HepG2 (cell line): ENCODE measurements around the gene ZC3H8. TPM values are rescaled to one million over a fixed set of nuclear protein-coding genes. Genes with fewer than 3 reads are reported as not detected.

Experiments used
- ATAC-seq: fragments of 200-7000 bp; cut with Tn5 transposase; 3 replicates; pipeline ENCODE4 v1.9.1; 2020; ENCODE audit warnings: mild to moderate bottlenecking, moderate library complexity
- BruUV-seq: library from RNA; stranded (reverse); fragments of 400-500 nt; replicated peaks from 2 replicates; lab custom pipeline; 2021; lab: Mats Ljungman, UMichigan
- CTCF ChIA-PET: fragments of 300-600 bp; formaldehyde crosslinking; extraction: SDS; loops from one replicate; lab custom pipeline; 2021; ENCODE audit warnings: low total read pairs, inconsistent platforms, low intra/inter-chr PET ratio; lab: Yijun Ruan, JAX
- POLR2A ChIA-PET: fragments of 350-600 bp; sonication (Branson Sonifier 250); formaldehyde crosslinking; loops from one replicate; lab custom pipeline; 2020; ENCODE audit warnings: antibody characterized with exemption, inconsistent platforms; lab: Yijun Ruan, JAX
- DNase-seq: peaks from one replicate; pipeline ENCODE4 v3.0.0-alpha.2; 2015; ENCODE audit warnings: low spot score
- FAIRE-seq: peaks from 3 replicates; lab custom pipeline; 2011; peaks lifted over from hg19 to GRCh38; lab: Jason Lieb, UNC
- H2AFZ ChIP-seq: one replicate; pipeline ENCODE4 v1.6.1; 2011; ENCODE audit warnings: low read length, inconsistent platforms
- H3K27ac ChIP-seq: fragments of 300-600 bp; 3 replicates; pipeline ENCODE4 v1.8.0; 2011; ENCODE audit warnings: mixed run types, mild to moderate bottlenecking, mixed read lengths, low read length, inconsistent platforms; ENCODE audit not compliant: insufficient read depth; ENCODE audit errors: extremely low read length
- H3K27me3 ChIP-seq, 2 experiments: fragments of 200-600 bp in 1 of 2; 2 replicates in 1 of 2; 3 replicates in 1 of 2; pipeline versions ENCODE4 v1.6.0 to v1.8.0; 2011; ENCODE audit warnings: low read length in 2 of 2, mild to moderate bottlenecking in 2 of 2, moderate library complexity in 2 of 2, inconsistent platforms in 1 of 2; ENCODE audit not compliant: insufficient read depth in 2 of 2, control insufficient read depth in 1 of 2
- H3K36me3 ChIP-seq, 2 experiments: fragments of 200-600 bp in 1 of 2; replicated peaks in 1 of 2; 2 replicates in 1 of 2; 3 replicates in 1 of 2; pipeline versions ENCODE4 v1.5.1 to v1.8.0; 2011; ENCODE audit warnings: low read length in 2 of 2, inconsistent platforms in 1 of 2; ENCODE audit not compliant: insufficient read depth in 2 of 2, control insufficient read depth in 1 of 2
- H3K4me1 ChIP-seq: 2 replicates; pipeline ENCODE4 v1.5.1; 2012; ENCODE audit warnings: low read length, inconsistent platforms; ENCODE audit not compliant: insufficient read depth
- H3K4me2 ChIP-seq: 2 replicates; pipeline ENCODE4 v1.6.0; 2011; ENCODE audit warnings: low read depth, low read length, inconsistent platforms
- H3K4me3 ChIP-seq, 3 experiments: fragments of 200-600 bp in 1 of 3; sonication (generic), shearing (Covaris generic) in 1 of 3; replicated peaks in 1 of 3; 2 replicates each; pipeline ENCODE4 v1.5.1; 2011 to 2016; ENCODE audit warnings: low read length in 3 of 3, inconsistent platforms in 2 of 3, low read depth in 2 of 3, mild to moderate bottlenecking in 2 of 3, control low read depth in 1 of 3, mixed read lengths in 1 of 3; ENCODE audit not compliant: insufficient read depth in 1 of 3
- H3K79me2 ChIP-seq: one replicate; pipeline ENCODE4 v1.6.1; 2011; ENCODE audit warnings: low read length, inconsistent platforms; ENCODE audit not compliant: insufficient read depth
- H3K9ac ChIP-seq: 2 replicates; pipeline ENCODE4 v1.6.0; 2011; ENCODE audit warnings: mild to moderate bottlenecking, low read depth, low read length, inconsistent platforms; ENCODE audit not compliant: insufficient read depth
- H3K9me3 ChIP-seq: 2 replicates; pipeline ENCODE4 v1.5.1; 2012; ENCODE audit warnings: mild to moderate bottlenecking, low read length
- H4K20me1 ChIP-seq: 2 replicates; pipeline ENCODE4 v1.6.0; 2011; ENCODE audit warnings: inconsistent platforms, mild to moderate bottlenecking, low read length, moderate library complexity; ENCODE audit not compliant: insufficient read depth
- CBX5 ChIP-seq: sonication (generic); formaldehyde crosslinking; IDR thresholded peaks from 2 replicates; pipeline ENCODE4 v1.4.0; 2020; ENCODE audit warnings: missing genetic modification reagents, borderline replicate concordance
- ISL2 ChIP-seq: sonication (generic); formaldehyde crosslinking; IDR thresholded peaks from 2 replicates; pipeline ENCODE4 v1.5.0; 2020; ENCODE audit warnings: missing genetic modification reagents
- MZF1 ChIP-seq: sonication (generic); formaldehyde crosslinking; IDR thresholded peaks from 2 replicates; pipeline ENCODE4 v1.8.1; 2023; ENCODE audit warnings: mild to moderate bottlenecking, missing genetic modification reagents, borderline replicate concordance
- SALL1 ChIP-seq: sonication (generic); formaldehyde crosslinking; IDR thresholded peaks from 2 replicates; pipeline ENCODE4 v1.8.0; 2022; ENCODE audit warnings: mild to moderate bottlenecking, missing genetic modification reagents
- ZNF7 ChIP-seq: IDR thresholded peaks from 2 replicates; pipeline ENCODE4 v1.6.1; 2016; ENCODE audit warnings: missing biosample characterization, missing genetic modification reagents
- ZNF766 ChIP-seq: sonication (generic); formaldehyde crosslinking; IDR thresholded peaks from 2 replicates; pipeline ENCODE4 v1.5.0; 2020; ENCODE audit warnings: missing genetic modification reagents, borderline replicate concordance
- WGBS: methylation state at CpG from one replicate; pipeline ENCODE4 v1.1.6; 2017; ENCODE audit warnings: low lambda C conversion rate; 5-methylcytosine and 5-hydroxymethylcytosine counted together
- in situ Hi-C: cut with HindIII; loops from 2 replicates; pipeline ENCODE4 v1.10.0; 2017; ENCODE audit warnings: low pct_unique_long_range_greater_than_20kb; ENCODE audit not compliant: extremely low pct_ligation_motif_present
- intact Hi-C: fragments of 100-400 bp; cut with micrococcal nuclease; formaldehyde crosslinking; loops from one replicate; pipeline ENCODE4 v1.10.0; 2022; ENCODE audit not compliant: unreplicated experiment
- polyA plus RNA-seq, 8 experiments: library from polyadenylated mRNA; depleted of rRNA in 3 of 8; stranded (reverse) in 7 of 8; unstranded in 1 of 8; fragments of >200 nt; fragmentation: Illumina TruSeq in 4 of 8; extraction: Trizol in 4 of 8; gene quantifications; 2 replicates each; pipeline versions ENCODE4 v1.2.1 to v1.2.3, GENCODE V29; 2011 to 2016; ENCODE audit warnings: low read depth in 4 of 8, missing spikeins in 1 of 8, mixed read lengths in 1 of 8; ENCODE audit not compliant: insufficient read depth in 1 of 8
- total RNA-seq, 5 experiments: library from RNA; depleted of rRNA; stranded (reverse); fragments of >200 nt; fragmentation: Illumina TruSeq; extraction: Trizol; gene quantifications; 2 replicates each; pipeline ENCODE4 v1.2.3, GENCODE V29; 2016; ENCODE audit warnings: low read depth in 1 of 5
- TF ChIP-seq, protein P1 (sequence below): sonication (generic); formaldehyde crosslinking; IDR thresholded peaks from 2 replicates; pipeline ENCODE4 v1.8.0; 2022; ENCODE audit warnings: mild to moderate bottlenecking, missing genetic modification reagents, borderline replicate concordance
- TF ChIP-seq, protein P2 (sequence below): sonication (generic); formaldehyde crosslinking; IDR thresholded peaks from 2 replicates; pipeline ENCODE4 v1.4.0; 2020; ENCODE audit warnings: missing genetic modification reagents, borderline replicate concordance

The ZC3H8 gene
- total and polyA plus RNA-seq, 2 of the 13 experiments (the other 11 are each of a cell fraction or from before 2014, with no cell fraction given): 4.5 to 17.0 TPM

DNA sequence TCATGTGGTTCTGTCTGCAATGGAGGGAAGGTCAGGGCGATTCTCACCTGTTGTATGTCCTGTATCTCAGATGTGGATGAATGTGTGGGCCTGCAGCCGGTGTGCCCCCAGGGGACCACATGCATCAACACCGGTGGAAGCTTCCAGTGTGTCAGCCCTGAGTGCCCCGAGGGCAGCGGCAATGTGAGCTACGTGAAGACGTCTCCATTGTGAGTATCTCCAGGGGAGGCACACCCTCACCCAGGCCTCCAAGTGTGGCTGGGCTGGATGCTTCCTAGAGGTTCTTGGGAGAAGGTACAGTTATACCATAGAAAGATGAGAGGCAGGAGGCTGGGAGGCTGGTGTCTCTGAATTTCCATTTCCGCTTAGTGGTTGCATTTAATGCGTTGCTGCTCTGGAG is 69.7 kb downstream of the ZC3H8 start (continued):
- TF ChIP-seq, protein P1, sequence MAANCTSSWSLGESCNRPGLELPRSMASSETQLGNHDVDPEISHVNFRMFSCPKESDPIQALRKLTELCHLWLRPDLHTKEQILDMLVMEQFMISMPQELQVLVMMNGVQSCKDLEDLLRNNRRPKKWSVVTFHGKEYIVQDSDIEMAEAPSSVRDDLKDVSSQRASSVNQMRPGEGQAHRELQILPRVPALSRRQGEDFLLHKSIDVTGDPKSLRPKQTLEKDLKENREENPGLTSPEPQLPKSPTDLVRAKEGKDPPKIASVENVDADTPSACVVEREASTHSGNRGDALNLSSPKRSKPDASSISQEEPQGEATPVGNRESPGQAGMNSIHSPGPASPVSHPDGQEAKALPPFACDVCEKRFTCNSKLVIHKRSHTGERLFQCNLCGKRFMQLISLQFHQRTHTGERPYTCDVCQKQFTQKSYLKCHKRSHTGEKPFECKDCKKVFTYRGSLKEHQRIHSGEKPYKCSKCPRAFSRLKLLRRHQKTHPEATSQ (CRISPR knock-in tag): no peak
- TF ChIP-seq CBX5 (CRISPR knock-in tag): no peak
- TF ChIP-seq ZNF7 (CRISPR knock-in tag): no peak
- TF ChIP-seq ISL2 (CRISPR knock-in tag): no peak
- TF ChIP-seq ZNF766 (CRISPR knock-in tag): no peak
- no peak for TF ChIP-seq MZF1 (CRISPR knock-in tag)

DNA sequence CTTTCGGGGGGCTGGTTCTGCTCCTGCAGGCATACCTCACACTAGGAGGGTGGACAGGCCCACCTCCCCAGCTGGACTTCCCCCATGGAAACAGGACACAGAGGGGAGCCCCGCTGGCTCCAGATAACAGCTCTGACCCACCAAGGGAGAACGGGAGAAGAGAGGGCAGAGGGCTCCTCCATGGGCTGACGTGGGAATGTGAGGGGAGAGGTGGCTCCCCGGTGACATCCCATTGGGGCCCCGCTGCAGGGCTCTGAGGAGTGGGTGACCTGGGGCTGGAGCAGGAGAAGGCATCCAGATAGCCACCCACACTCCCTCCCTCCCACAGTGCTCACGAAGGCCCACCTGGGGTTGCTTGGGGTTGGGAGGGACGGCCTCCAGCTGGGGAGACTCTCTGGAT is 70.7 kb downstream of the ZC3H8 start:
- Histone ChIP-seq H3K4me1 (no peaks in the 10 kb centered on the region), H3K9ac (no peak overlapping the region), H3K27ac (no peak overlapping the region), H3K27me3 (no peaks in the 10 kb centered on the region), H3K36me3 (no peaks in the 10 kb centered on the region), H4K20me1 (no peaks in the 10 kb centered on the region), H3K4me2 (no peak overlapping the region)
- ATAC-seq: no peak; the same call in 2 of the 3 replicates
- TF ChIP-seq SALL1 (CRISPR knock-in tag): peak; percentile 8; the same call in 1 of the 2 replicates
- TF ChIP-seq, protein P2, sequence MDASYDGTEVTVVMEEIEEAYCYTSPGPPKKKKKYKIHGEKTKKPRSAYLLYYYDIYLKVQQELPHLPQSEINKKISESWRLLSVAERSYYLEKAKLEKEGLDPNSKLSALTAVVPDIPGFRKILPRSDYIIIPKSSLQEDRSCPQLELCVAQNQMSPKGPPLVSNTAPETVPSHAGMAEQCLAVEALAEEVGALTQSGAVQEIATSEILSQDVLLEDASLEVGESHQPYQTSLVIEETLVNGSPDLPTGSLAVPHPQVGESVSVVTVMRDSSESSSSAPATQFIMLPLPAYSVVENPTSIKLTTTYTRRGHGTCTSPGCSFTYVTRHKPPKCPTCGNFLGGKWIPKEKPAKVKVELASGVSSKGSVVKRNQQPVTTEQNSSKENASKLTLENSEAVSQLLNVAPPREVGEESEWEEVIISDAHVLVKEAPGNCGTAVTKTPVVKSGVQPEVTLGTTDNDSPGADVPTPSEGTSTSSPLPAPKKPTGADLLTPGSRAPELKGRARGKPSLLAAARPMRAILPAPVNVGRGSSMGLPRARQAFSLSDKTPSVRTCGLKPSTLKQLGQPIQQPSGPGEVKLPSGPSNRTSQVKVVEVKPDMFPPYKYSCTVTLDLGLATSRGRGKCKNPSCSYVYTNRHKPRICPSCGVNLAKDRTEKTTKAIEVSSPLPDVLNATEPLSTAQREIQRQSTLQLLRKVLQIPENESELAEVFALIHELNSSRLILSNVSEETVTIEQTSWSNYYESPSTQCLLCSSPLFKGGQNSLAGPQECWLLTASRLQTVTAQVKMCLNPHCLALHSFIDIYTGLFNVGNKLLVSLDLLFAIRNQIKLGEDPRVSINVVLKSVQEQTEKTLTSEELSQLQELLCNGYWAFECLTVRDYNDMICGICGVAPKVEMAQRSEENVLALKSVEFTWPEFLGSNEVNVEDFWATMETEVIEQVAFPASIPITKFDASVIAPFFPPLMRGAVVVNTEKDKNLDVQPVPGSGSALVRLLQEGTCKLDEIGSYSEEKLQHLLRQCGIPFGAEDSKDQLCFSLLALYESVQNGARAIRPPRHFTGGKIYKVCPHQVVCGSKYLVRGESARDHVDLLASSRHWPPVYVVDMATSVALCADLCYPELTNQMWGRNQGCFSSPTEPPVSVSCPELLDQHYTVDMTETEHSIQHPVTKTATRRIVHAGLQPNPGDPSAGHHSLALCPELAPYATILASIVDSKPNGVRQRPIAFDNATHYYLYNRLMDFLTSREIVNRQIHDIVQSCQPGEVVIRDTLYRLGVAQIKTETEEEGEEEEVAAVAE: no peak
- TF ChIP-seq, all 625 proteins: peak for 1
- WGBS: 48% methylated on average over 7 of the region's 8 CpGs
- H3K9me3 ChIP-seq: no peaks in the 10 kb centered on the region
- no peak overlapping the region for H3K4me3 ChIP-seq
- no peak for FAIRE-seq
- no peak overlapping the region for H2AFZ ChIP-seq
- H3K79me2 ChIP-seq: no peaks in the 10 kb centered on the region
- DNase-seq: no peak
- intact Hi-C loops (loop anchor here (5.0 kb wide), 1 partner anchor 1407 kb away; no protein-coding TSS in a partner anchor), in situ Hi-C loops (no loop called here)
- CTCF ChIA-PET: no interaction called here
- POLR2A ChIA-PET: no interaction called here
- no TSS peak for BruUV-seq
